NT2/D1 (cell line): ENCODE results near the gene ANKRD42.

Experiments used
- SUZ12 ChIP-seq: IDR thresholded peaks from 2 replicates; pipeline ENCODE4 v1.6.1; 2011; ENCODE audit not compliant: insufficient read length, insufficient read depth; ENCODE audit errors: extremely low read depth
- YY1 ChIP-seq: IDR thresholded peaks from 2 replicates; pipeline ENCODE4 v1.6.1; 2011; ENCODE audit not compliant: insufficient read length, insufficient read depth
- ZNF274 ChIP-seq: IDR thresholded peaks from 2 replicates; pipeline ENCODE4 v1.6.1; 2011; ENCODE audit warnings: mild to moderate bottlenecking, low read depth, low read length

GRCh38 chr11:83282084-83282716 is 88.7 kb downstream of the ANKRD42 start:
- no peak for TF ChIP-seq ZNF274
- no peak for TF ChIP-seq SUZ12
- no peak for TF ChIP-seq YY1
